GM18861 (cell line): ENCODE data around the gene EDARADD.
A peak's percentile ranks its signal among the peaks of the same experiment; 100 is the strongest.
"Not testable (repeated sequence)": the region's sequence is repeated elsewhere in the genome, so short reads cannot be mapped to it uniquely, and the experiment has no call there.

Experiments
- ATAC-seq: cut with Tn5 transposase; IDR thresholded peaks from one replicate; pipeline ENCODE4 v1.9.1; 2021; ENCODE audit not compliant: unreplicated experiment

Gene EDARADD

DNA sequence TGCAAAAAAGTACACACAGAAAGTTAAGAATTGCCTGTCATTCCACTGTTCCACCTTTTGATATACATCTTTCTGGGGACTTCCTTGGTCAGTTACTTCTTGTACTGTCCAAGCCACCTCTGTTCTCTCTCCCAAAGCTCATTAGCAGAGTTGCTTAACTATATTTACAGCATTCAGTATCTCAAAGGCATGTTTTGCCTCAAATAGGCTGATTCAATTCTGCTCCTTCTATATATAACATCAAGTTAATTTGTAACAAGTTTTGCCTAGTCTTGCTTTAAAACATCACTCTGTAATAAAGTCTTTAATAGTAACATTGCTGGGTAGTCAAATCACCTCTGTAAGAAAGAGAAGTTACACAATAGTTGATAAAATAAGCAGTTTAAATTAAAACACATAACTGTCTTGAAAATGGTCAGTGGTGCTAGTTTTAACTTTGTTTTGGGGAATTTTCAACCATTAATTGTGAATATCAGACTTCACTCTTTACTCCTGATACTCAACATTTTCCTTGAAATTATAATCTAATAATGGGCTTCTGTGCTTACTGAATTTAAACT is 35.7 kb downstream of the EDARADD start:
- ATAC-seq, result peak; percentile 89

DNA sequence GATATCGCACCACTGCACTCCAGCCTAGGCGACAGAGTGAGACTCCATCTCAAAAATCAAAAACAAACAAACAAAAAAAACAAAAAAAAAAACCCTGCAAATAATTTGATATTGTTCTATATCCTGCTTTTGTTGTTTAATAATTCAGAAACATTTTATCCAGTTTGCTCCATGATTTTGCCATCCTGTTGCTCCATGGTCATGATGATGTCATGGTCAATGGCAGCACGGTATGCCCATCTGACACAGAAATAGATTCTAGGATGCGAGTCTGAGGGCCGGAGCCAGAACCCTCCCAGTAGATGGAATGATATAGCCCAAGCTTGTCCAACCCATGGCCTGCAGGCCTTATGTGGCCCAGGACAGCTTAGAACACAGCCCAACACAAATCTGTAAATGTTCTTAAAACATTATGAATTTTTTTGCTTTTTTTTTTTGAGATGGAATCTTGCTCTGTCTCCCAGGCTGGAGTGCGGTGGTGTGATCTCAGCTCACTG is 39.8 kb downstream of the EDARADD start:
- no peak for ATAC-seq

DNA sequence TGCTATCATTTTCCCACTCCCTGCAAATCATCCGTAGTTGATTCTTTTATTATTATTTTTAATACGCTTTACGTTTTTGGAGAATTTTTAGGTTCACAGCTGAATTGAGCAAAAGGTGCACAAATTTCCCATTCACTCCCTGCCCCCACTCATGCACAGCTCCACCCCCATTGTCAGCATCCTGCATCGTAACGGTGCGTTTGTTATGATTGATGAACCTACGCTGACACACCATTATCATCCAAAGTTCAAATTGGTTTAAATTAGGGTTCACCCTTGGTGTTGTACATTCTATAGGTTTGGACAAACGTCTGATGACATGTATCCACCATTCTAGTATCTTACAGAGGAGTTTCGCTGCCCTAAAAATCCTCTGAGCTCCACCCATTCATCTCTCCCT is 44.5 kb downstream of the EDARADD start:
- no peak for ATAC-seq

DNA sequence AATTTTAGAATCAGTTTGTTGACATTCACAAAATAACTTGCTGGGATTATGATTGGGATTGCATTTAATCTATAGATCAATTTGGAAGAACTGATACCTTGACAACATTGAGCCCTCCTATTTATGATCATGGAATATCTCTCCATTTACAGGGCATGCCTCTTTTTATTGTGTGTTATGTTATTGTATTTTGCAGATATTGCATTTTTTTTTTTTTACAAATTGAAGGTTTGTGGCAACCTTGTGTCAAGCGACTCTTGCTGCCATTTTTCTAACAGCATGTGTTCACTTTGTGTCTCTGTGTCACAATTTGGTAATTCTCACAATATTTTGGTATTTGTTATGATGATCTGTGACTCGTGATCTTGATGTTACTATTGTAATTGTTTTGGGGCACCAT is 46.3 kb downstream of the EDARADD start:
- ATAC-seq, result no peak

DNA sequence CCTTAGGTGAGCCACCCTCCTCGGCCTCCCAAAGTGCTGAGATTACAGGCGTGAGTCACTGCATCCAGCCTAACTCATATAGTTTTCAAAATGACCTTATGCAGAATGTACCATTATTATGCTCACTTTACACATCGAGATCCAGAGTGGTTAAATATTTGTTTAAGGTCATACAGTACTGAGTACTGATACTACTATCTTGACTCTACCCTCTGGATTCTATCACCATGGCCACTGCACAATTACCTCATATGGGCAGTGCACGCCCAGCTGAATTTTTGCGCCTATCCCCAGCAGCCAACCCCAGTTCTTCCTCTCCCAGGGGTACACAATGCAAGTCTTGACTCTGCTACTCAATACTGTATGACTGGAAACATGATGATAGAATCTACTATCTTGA is 56.7 kb downstream of the EDARADD start:
- ATAC-seq, result no peak

DNA sequence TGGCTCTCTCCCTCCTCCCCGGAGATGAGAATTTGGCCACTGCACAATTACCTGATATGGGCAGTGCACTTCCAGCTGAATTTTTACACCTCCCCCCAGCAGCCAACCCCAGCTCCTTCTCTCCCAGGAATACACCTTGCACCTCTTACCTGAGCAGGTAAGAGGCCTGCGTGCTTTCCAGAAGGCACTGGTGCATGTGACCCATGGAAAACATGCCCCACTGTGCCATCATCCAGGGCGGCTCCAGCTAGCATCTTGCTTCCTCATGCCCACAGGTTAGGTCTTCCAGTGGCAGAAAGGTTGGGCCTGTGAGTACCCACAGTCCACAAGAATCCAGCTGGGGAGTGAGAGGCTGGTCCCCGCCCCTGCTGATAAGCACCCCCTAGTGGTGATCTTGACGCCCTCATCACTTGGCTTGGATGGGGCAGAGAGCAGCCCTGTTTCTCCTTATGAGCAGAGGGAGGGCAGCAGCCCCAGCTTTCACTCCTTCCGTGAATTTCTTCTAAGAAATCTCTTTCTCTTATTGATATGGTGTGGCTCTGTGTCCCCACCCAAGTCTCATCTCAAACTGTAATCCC is 57.8 kb downstream of the EDARADD start:
- no peak for ATAC-seq

DNA sequence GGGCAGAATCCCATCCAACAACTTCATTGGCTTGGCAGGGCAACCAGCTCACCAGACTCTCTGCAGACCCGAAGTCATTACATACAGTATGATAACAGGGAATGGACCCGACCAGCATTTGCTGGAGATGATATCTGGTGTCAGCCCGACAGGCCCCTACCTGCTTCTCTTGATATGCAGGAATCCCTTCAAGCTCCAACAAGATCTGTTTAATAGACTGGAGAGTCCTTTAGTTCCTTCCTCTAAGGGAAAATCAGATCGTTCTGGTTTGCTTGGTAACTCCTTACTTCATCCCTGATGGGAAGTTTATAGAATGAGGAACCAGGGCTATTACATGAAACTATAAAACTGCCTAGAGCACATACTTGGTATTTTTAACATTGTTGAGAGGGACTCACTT is 61.2 kb downstream of the EDARADD start:
- ATAC-seq, result no peak

DNA sequence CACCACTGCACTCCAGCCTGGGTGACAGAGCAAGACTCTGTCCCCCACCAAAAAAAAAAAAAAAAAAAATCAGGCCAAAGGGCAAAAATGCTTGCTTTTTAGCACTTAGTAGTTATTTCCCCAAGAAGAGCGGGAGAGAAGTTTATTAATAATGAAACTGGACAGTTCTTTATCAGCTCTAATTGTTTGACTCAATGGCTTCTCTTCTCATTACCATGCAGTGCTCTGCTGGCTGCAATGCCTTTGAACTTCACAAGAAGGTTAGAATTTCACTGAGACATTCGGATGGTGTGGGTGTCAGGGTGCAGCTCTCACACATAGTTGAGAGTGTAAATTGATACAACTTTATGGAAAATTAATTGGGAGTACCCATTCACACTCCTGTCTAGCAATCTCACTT is 63.7 kb downstream of the EDARADD start:
- ATAC-seq, result peak; percentile 77

DNA sequence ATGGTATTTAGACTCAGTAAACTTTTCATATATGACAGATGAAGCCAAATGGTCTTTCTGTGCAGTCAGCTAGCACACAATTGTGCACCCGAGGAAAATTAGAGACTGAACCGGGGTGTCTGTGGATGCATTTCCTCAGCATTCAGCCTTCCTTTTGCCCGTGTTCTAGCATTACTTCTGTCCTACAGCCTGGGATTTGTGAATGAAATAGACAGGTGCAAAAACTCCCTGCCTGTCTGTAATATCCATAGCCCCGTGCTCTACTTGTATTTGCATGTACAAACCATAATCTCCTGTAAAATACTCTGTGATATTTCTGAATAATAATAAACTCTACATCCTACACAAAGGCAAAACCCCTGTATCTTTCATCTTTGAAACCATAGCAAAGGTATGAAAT is 64.9 kb downstream of the EDARADD start:
- no peak for ATAC-seq

DNA sequence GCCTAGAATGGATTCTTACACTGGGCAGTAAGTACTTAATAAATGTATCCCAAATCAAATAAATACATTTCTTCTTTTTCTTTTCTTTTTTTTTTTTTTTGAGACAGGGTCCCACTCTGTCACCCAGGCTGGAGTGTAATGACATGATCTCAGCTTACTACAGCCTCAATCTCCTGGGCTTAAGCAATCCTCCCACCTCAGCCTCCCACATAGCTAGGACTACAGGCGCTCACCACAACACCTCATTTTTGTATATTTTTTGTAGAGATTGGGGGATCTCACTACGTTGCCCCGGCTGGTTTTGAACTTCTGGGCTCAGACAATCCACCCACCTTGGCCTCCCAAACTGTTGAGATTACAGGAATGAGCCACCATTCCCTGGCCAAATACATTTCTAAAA is 66.0 kb downstream of the EDARADD start:
- no peak for ATAC-seq

DNA sequence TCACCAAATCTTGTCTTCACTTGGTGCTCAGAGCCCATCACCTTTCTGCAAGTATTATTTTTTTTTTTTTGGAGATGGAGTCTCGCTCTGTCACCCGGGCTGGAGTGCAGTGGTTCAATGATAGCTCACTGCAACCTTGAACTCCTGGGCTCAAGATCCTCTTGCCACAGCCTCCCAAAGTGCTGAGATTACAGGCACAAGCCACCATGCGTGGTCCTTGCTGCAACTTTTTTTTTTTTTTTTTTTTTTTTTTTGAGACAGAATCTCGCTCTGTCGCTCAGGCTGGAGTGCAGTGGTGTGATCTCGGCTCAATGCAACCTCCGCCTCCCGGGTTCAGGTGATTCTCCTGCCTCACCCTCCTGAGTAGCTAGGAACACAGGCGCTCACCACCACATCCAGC is 70.1 kb downstream of the EDARADD start:
- not testable (repeated sequence) for ATAC-seq

DNA sequence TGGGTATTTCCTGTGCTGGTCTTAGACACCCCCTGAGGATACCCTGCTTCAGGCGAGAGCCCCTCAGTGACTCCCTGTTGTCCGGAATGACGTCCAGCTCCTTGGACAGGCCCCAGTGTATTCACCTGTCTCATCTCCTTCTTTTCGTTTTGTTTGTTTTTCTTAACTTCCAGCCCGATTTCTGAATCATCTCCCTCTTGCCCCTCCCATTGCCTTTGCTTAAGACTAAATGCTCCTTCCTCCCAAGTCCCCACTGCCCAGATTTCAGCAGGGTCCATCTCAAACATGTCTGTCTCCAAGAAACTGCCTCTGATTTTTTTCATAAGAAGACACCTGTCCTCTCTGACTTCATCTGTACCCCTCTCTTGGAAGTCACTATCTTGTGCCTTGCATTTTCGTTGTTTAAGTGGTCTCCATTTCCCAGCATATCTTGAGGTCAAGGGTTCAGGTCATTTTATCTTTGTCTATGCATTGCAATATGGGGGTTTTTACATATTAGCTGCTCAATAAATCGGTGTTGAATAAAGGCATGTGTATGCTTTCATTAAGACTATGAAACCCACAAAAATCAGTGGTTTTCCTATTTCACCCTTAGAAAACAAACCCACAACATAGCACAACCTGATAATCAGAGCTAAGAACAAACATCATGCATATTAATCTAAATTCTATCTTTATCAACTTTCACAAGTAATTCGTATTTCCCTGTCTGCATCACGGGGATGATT is 71.3 kb downstream of the EDARADD start:
- peak; percentile 29 for ATAC-seq

DNA sequence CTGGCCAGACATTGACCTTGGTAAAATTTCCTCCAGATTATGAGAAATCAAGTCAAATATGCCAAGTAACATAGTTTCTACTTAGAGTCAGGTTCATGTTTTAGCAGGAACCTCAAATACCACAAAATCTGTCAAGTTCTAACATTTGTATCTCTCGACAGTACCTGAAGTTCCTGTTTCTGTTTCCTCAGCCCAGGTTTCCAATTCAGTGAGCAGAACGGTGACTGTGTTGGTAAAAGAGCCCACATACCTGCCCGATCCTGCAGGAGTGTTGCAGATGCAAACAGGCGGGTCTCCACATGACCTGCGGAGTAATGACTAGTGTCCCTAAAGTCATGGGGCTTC is 71.8 kb downstream of the EDARADD start:
- ATAC-seq, result peak; percentile 94

DNA sequence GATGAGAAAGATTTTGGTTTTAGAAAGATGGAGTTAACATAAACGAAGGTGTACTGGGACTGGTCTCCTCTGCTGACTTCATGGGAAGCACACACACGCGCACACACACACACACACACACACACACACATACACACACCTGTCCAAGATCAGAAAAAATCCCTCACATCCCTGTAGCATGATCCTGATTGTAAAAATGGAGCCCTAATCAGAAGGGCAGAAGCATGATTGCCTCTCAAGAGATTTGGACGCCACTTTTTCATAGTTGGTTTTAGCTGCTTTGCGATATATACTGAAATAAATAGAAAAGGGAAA is 73.2 kb downstream of the EDARADD start:
- no peak for ATAC-seq

DNA sequence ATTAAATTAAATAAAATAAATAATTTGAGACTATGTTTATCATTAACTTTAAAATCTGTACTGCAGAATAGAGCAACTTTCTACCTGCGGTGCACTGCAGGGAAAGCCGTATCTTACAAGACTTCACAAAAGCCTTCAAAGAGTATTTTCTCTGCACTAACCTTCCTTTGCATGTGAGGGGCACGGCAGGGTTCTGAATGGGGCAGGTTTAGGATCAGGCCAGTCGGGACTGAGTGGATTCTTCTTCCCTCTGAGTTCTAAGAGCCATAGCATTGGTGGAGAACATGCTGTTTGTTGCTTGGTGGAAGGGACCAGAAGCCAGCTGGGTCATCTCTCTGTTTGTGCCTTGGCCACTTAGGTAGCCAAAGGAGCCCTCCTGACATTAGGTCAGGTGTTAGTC is 74.5 kb downstream of the EDARADD start:
- no peak for ATAC-seq

DNA sequence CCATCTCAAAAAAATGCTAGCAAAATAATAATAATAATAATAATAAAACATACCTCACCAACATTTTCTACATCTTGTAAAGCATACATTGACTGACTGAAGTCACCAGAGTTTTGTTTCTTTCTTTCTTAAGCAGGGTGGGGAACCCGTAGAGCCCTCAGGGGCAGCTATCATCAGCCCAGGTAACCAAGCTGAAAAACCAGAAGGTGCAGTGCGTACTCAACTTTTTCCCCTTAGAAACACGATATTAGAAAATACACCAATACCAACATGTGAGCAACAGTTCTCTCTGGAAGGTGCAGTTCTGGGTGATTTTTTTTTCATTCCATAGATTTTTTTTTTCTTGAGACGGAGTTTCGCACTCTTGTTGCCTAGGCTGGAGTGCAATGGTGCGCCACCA is 75.4 kb downstream of the EDARADD start:
- ATAC-seq, result no peak

DNA sequence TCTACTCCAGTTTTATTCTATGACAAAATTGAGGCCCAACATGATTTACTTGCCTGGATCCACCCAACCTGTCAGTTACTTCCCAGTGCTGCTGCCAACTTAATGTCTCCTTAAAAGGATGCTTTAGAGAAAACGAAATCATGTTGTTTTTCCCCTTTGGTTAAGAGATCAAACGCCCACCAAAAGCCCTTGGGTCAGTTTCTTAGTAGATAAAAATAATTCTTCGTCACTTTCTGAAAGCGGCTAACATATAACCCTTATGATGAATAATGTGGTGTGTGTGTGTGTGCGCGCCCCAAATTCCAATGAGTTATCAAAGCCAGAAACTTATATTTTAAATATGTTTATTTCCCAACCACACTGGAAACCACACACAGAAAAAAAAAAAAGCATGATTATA is 77.0 kb downstream of the EDARADD start:
- ATAC-seq, result no peak

DNA sequence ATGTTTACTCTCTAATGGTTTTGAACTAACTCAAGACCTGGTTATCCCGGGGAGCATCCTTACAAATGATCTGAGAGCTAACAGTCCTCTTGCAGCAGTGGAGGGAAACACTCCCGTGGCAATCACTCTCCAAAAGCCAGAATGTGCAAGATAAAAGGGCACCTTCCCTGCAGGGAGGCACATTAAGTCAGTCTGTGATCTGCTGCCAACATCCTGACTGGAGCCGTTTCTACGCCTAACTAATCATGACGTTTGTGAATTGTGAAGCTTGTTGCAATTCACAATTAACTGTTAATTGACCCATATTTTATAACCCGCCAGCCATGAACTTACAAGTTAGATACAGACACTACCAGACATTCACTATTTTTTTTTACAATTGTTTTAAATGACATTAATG is 77.6 kb downstream of the EDARADD start:
- no peak for ATAC-seq

DNA sequence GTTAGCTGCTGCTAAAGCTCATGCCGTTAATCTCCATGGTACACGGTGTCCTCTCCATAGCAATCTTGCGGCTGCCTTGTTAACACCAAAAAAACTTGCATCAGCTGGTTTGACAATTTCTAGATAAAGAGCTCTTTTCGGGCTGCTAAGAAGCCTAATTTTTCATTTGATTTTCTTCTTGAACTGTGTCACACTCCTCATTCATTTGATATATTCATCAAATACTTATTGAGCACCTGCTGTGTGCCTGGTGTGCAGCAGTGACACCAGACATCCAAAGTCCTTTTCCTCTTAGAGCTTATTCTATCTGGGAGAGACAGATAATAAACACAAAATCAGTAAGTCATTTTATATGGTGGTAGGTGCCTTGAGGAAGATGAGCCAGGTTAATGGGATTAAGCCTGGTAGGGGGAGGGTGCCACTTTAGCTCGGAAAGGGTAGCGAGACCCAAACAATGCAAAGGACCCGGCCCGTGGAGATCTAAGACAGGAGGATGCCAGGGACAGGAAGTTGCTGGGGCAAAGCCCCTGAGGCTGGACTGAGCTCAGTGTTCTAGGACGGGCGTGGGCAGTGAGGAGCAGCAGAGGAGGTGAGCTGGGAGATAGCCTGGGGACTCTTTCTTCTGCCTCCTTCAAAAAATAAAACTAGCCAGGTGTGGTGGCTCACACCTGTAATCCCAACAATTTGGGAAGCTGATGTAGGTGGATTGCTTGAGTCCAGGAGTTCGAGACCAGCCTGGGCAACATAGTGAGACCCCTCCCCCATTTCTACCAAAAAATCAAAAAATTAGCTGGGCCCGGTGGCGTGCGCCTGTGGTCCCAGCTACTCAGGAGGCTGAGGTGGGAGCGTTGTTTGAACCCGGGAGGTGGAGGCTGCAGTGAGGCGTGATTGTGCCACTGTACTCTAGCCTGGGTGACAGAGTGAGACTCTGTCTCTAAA is 79.0 kb downstream of the EDARADD start:
- no peak for ATAC-seq

DNA sequence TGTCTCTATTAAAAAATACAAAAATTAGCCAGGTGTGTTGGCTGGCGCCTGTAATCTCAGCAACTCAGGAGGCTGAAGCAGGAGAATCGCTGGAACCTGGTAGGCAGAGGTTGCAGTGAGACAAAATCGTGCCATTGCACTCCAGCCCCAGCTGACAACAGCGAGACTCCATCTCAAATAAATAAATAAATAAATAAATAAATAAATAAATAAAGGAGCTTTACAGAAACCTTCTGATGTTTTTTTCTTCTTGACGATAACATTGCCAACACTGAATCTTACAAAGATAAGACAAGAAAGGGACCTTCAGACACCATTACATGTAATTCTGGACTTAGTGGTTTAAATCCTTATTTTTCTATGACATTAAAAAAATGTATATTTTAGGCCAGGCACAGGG is 81.9 kb downstream of the EDARADD start:
- ATAC-seq, result no peak

DNA sequence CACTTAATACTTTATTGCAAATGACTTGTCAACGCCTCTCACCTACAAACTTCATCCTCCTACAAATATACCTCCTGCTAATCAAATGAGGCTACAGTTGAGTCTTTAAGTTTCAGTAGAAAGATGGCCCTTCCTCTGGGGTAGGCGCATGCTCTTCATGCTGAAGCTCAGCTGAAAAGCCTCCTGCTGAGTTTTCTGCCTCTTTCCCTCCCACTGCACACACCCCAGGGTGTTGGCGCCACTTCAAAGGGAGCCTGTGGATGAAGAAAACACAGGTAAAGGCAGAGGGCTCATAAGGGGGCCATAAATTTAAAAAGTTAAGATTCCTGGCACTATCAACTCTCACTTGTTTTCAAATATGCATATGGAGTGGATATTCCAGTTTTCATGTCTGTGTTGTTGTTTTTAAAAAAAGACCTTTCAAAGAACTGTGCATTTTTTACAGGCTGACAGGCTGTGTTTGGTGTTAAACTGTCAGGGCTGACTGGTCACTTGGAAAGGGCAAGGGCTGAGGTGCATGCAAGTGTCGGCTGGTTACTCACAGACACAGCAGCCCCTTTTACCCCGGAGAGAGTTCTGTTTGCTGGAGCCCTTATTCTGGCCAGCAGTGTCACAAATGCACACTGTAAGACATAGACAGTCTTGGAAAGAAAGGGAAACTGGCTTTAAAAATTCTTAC is 86.8 kb downstream of the EDARADD start:
- ATAC-seq, result no peak
